Daoy (cell line): Measurements from ENCODE around the gene FBN2. TPM values are rescaled to one million over a fixed set of nuclear protein-coding genes. Genes with fewer than 3 reads are reported as not detected.
"Not testable (repeated sequence)": the region's sequence is repeated elsewhere in the genome, so short reads cannot be mapped to it uniquely, and the experiment has no call there.

Experiments
- DNase-seq: peaks from one replicate; pipeline ENCODE4 v3.0.0-alpha.2; 2015; ENCODE audit warnings: low read depth
- total RNA-seq: library from RNA; depleted of rRNA; stranded (reverse); fragments of >200 nt; shearing (Covaris generic); gene quantifications from 2 replicates; pipeline ENCODE4 v1.2.3, GENCODE V29; 2014

The FBN2 gene
- total RNA-seq, 1 experiment from 2014 or later = 18.7 TPM

GRCh38 chr5:128534726-128535125 lies 3.3 kb downstream of the FBN2 start:
- peak; percentile 80 for DNase-seq

DNA sequence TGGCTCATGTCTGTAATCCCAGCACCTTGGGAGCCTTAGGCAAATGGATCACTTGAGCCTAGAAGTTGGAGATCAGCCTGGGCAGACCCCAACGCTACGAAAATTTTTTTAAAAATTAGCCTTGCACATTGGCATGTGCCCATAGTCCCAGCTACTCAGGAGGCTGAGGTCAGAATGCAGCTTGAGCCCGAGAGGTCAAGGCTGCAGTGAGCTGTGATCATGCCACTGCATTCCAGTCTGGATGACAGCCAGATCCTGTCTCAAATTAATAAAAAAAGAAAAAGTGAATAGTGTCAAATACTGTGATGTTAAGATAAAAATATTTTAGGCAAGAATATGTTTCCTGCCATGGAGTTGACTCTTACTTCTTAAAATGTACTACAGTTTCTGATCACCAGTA lies 5.3 kb downstream of the FBN2 start:
- no peak for DNase-seq

GRCh38 chr5:128532127-128532526 lies 5.9 kb downstream of the FBN2 start:
- DNase-seq = no peak

GRCh38 chr5:128528637-128529255 lies 9.3 kb downstream of the FBN2 start:
- DNase-seq = no peak

GRCh38 chr5:128528126-128528525 lies 9.9 kb downstream of the FBN2 start:
- no peak for DNase-seq

GRCh38 chr5:128527077-128527476 lies 11.0 kb downstream of the FBN2 start:
- DNase-seq = no peak

DNA sequence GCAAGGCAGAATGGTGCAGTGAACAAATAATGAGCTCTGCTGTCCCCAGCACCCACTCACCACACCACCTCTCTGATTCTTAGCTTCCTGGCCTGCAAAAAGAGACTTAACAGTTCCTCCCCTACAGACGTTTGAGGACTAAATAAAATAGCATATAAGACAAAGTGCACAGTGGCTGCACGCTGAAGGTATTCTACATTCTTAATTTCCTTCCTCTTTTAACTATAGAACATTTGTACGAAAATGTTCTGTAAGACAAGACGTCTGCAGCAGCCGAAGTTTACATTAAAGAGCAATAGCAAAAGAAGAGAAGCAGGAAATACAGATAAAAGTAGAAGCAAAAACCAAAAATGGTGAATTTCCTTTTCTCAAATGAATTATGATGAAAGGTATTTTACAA lies 15.7 kb downstream of the FBN2 start:
- no peak for DNase-seq

- DNase-seq = no peak
Observed at GRCh38 chr5:128519827-128520226, 18.2 kb downstream of the FBN2 start.

DNA sequence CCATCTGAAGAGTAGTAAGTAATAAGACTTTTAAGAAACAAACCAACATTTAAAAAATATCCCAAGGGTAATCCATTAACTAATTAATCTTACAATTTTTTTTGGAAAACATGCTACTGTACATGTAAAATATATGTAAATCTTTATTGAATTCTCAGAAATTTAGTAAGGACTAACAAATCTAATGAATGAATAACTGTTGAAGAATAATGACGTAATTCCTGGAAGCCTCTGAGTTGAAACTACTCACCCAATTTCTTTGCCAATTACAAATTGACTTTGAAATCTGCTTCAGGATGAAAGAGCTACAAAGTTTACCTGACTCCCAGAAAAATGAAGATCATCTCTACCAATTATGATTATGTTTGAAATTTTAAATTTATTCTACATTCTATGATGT lies 21.1 kb downstream of the FBN2 start:
- no peak for DNase-seq

DNA sequence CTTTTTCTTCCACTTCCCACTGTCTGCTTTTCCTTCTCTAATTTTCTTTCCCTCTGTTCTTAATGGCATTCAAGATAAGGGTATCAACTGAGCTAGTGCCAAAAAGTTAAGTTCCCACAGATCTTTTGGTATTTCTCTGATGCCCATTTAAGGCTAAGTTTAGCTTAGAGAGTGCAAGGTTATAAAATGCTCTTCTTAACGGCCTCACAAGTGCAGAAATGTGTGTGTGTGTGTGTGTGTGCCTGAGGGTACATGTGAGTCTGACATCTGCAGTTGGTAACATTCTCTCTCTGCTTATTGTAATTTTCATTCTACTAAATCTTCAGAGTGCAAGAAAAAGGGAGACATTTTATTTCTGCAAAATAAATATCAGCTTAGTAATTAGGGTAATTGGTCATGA lies 24.2 kb downstream of the FBN2 start:
- no peak for DNase-seq

DNA sequence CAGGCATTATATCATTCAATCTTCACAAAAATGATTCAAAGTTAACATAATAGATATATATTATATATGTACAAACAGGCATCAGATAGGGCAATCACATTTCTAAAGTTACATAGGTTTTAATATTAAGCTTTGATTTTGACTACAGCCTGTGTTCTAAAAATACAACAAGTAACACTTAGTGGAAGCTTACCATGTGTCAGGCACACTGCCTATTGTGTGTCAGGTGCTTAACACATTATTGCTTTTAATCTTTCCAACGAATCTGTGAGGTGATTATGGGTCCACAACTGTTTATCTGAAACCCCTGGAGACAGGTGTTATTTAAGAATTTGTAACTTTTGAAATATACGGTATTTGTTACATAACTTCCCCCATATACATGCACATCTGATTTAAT lies 25.2 kb downstream of the FBN2 start:
- no peak for DNase-seq

GRCh38 chr5:128506643-128507042 lies 31.4 kb downstream of the FBN2 start:
- DNase-seq = no peak

- DNase-seq = not testable (repeated sequence)
Observed at GRCh38 chr5:128503727-128504126, 34.3 kb downstream of the FBN2 start.

GRCh38 chr5:128498844-128499455 lies 39.1 kb downstream of the FBN2 start:
- peak; percentile 61 for DNase-seq

- DNase-seq = peak; percentile 5
Observed at GRCh38 chr5:128494516-128494915, 43.5 kb downstream of the FBN2 start.

DNA sequence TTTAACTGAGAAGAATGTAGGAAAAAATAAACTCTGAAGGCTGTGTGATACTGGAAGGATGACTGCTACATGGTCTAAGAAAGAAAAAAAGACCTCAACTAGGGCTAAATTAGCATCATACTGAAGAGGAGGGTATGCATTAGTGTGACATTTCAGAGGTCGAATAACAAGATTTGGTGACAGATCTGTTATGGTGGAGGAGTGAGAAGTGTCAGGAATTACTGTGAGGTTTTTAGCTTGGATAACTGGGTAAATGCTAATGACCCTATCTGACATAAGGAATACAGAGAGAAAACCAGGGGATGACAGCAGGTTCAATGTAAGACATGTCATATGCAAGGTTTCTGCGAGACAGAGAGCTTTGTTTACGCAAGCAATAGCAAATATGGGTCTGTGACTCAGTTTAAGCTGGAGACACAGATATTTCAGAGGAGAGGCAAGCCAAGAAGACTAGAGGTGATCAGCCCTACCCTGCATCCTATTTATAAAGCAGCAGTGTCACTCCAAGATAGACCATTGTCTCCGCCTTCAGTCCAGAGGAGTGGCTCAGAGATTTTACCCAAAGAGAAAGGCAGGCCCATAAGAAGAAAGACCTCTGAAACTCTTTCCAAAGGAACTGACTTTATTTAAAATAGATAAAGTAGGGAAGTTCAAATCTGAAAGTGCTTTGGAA lies 44.3 kb downstream of the FBN2 start:
- no peak for DNase-seq

DNA sequence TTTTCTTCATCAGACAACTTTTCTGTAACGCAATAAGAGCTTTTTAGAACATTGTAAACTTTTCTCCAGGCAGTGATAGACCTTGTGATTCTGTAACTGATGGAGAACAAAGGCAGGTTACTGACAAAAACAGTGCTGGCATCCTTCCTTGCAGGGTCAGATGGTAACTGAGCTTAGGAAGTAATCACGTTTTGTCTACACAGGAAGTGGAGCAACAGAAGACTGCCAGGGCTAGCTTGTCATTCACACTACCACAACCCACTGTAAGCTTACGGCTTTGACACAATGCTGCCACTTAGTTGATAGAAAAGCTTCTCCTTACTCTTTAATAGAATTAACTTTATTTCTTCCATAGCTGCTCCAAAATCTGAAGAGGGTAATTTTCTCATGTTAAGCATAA lies 46.8 kb downstream of the FBN2 start:
- DNase-seq = peak; percentile 16

DNA sequence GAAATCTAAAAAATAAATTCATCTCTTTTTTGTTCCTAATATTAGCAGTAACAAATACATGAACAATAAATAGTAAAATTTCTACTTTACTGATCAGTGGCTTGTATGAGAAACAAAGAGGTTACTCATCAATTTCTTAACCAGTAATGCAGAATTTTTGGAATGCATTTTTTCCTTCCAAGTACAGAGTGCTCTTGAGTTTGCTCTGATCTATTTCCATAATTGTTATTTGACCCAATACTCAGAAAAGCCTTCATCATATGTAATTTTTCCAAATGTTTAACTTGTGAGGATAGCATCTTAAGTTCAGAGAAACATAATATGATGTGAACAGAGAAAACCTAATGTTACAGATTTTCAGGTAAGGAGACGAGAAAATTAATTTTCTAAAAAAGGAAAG lies 47.3 kb downstream of the FBN2 start:
- no peak for DNase-seq

DNA sequence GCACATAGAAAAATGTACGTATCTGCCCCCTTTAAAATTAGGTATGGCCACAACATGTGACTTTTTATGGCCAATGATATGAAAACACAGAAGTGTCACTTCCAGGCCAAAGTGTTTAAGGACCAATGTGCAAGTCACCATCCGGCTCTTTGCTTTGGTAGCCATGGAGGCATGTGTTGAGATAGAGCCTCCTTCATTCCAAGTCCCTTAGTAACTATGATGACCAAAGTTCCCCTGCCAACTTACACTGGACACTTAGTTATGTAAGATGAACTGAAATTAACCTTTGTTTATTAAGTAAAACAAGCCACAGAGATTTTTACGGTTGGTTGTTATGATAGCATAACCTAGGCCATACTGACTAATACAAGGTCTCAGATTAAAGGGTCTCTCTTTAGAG lies 51.0 kb downstream of the FBN2 start:
- no peak for DNase-seq

DNA sequence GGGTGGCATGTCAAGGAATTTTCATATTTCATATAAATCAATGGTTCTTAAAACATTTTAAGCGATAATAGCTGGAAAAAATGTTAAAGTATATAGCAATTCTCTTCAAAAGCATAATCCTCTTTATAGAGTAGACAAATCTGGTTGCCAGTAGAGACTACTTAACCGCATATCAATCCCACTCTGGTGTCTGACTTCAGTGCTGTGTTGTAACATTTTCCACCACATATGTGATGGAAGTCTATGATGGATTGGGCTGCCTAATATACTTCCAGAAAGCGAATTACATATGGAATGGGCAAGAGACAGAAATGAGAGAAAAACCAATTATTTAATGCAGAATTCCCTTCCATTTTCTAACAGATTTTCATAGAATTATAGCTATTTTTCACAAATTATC lies 54.3 kb downstream of the FBN2 start:
- no peak for DNase-seq

DNA sequence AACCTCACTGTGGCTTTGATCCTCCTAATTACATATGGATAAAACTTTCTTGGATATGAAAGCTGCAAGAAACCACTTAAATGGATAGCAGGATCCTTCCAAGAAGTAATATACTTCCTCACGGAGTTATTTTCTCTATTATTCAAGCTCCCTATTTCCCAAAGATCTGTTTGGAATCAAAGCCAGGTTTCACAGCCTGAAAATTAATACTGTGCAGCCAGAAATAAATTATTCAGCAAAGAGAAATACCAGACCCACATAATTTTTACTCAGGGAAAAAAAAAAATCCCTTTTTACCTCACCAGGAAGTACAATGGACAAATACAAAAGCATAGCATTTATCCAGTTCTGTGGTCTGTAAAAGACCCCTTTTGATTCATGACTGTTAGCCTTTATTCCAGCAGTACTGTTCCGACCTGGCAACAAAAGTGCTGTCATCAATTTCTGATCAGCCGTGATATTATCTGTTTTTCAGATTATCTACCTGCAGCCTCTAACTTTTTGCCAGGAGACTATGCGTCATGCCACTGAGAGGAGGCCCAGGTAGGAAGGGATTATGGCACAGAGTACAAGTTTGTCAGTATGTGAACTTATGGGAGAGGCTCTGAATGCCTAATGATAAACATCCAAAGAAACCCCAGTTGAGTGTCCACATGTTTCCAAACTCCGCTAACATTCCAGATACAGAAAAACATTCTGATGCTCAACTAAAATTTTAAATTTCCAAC lies 57.0 kb downstream of the FBN2 start:
- no peak for DNase-seq

GRCh38 chr5:128480158-128480557 lies 57.9 kb downstream of the FBN2 start:
- DNase-seq = no peak
